Parathyroid adenoma (tissue), 2 donors: Measurements from ENCODE around the gene NPAS3.

ENCODE experiments used
- H2AFZ ChIP-seq: fragments of 300-600 bp; sonication (generic); one replicate; pipeline ENCODE4 v1.7.0; 2017; ENCODE audit warnings: antibody characterized with exemption, mild to moderate bottlenecking
- H3K27ac ChIP-seq: fragments of 300-600 bp; sonication (generic); one replicate; pipeline ENCODE4 v1.7.0; 2017
- H3K27me3 ChIP-seq: fragments of 300-600 bp; sonication (generic); one replicate; pipeline ENCODE4 v1.7.0; 2017; ENCODE audit warnings: low read length; ENCODE audit not compliant: control insufficient read depth, insufficient read depth
- H3K36me3 ChIP-seq: fragments of 300-600 bp; sonication (generic); one replicate; pipeline ENCODE4 v1.7.0; 2017; ENCODE audit warnings: low read length; ENCODE audit not compliant: control insufficient read depth, insufficient read depth
- H3K4me1 ChIP-seq: fragments of 300-600 bp; sonication (generic); one replicate; pipeline ENCODE4 v1.7.0; 2017; ENCODE audit warnings: control low read depth
- H3K4me2 ChIP-seq: fragments of 300-600 bp; sonication (generic); one replicate; pipeline ENCODE4 v1.7.0; 2017; ENCODE audit warnings: low read length
- H3K4me3 ChIP-seq: fragments of 300-600 bp; sonication (generic); one replicate; pipeline ENCODE4 v1.7.0; 2017; ENCODE audit warnings: low read depth, low read length
- H3K79me2 ChIP-seq: fragments of 300-600 bp; sonication (generic); one replicate; pipeline ENCODE4 v1.7.0; 2017; ENCODE audit warnings: control low read depth
- H3K9ac ChIP-seq: fragments of 300-600 bp; sonication (generic); one replicate; pipeline ENCODE4 v1.7.0; 2017; ENCODE audit warnings: mild to moderate bottlenecking
- H3K9me3 ChIP-seq: fragments of 300-600 bp; sonication (generic); one replicate; pipeline ENCODE4 v1.7.0; 2017; ENCODE audit warnings: low read length; ENCODE audit not compliant: control insufficient read depth
- CTCF ChIP-seq: fragments of 300-600 bp; sonication (generic); IDR thresholded peaks from one replicate; pipeline ENCODE4 v1.7.0; 2017; ENCODE audit warnings: antibody characterized with exemption, mild to moderate bottlenecking
- donor health status: primary hyperparathyroidism.

The NPAS3 gene

GRCh38 chr14:32985866-32986265, 47.2 kb downstream of the NPAS3 start:
- H3K27me3 ChIP-seq: no peaks in the 10 kb centered on the region
- no peaks in the 10 kb centered on the region for H3K9me3 ChIP-seq
- no peak overlapping the region for H3K27ac ChIP-seq
- no peak overlapping the region for H3K4me3 ChIP-seq
- no peaks in the 10 kb centered on the region for H3K4me1 ChIP-seq
- H2AFZ ChIP-seq: no peak overlapping the region
- H3K79me2 ChIP-seq: no peaks in the 10 kb centered on the region
- H3K36me3 ChIP-seq: no peaks in the 10 kb centered on the region
- no peak overlapping the region for H3K9ac ChIP-seq
- no peak overlapping the region for H3K4me2 ChIP-seq
- TF ChIP-seq CTCF: no peak

GRCh38 chr14:32986791-32987540, 48.3 kb downstream of the NPAS3 start:
- H3K4me2 ChIP-seq: no peak overlapping the region
- no peaks in the 10 kb centered on the region for H3K9me3 ChIP-seq
- no peaks in the 10 kb centered on the region for H3K36me3 ChIP-seq
- H3K4me1 ChIP-seq: no peaks in the 10 kb centered on the region
- no peak for TF ChIP-seq CTCF
- H3K27ac ChIP-seq: no peak overlapping the region
- H2AFZ ChIP-seq: no peak overlapping the region
- H3K79me2 ChIP-seq: no peaks in the 10 kb centered on the region
- H3K27me3 ChIP-seq: no peaks in the 10 kb centered on the region
- H3K4me3 ChIP-seq: no peak overlapping the region
- no peak overlapping the region for H3K9ac ChIP-seq

GRCh38 chr14:32991691-32992090, 53.0 kb downstream of the NPAS3 start:
- Histone ChIP-seq H3K27ac (no peak overlapping the region), H3K79me2 (no peaks in the 10 kb centered on the region), H2AFZ (no peak overlapping the region), H3K9ac (no peak overlapping the region), H3K4me2 (no peak overlapping the region), H3K4me1 (no peaks in the 10 kb centered on the region), H3K36me3 (no peaks in the 10 kb centered on the region), H3K9me3 (no peaks in the 10 kb centered on the region), H3K27me3 (no peaks in the 10 kb centered on the region), H3K4me3 (no peak overlapping the region)
- TF ChIP-seq CTCF: no peak

GRCh38 chr14:32993921-32994320, 55.2 kb downstream of the NPAS3 start:
- Histone ChIP-seq H3K4me3 (no peak overlapping the region), H3K9ac (no peak overlapping the region), H3K27ac (no peak overlapping the region), H3K36me3 (no peaks in the 10 kb centered on the region), H3K27me3 (no peaks in the 10 kb centered on the region), H3K4me2 (no peak overlapping the region), H3K9me3 (no peaks in the 10 kb centered on the region), H2AFZ (no peak overlapping the region), H3K79me2 (no peaks in the 10 kb centered on the region), H3K4me1 (no peaks in the 10 kb centered on the region)
- no peak for TF ChIP-seq CTCF

GRCh38 chr14:32996343-32996742, 57.7 kb downstream of the NPAS3 start:
- H3K9me3 ChIP-seq: no peaks in the 10 kb centered on the region
- H3K4me2 ChIP-seq: no peak overlapping the region
- no peaks in the 10 kb centered on the region for H3K36me3 ChIP-seq
- H3K4me3 ChIP-seq: no peak overlapping the region
- no peaks in the 10 kb centered on the region for H3K4me1 ChIP-seq
- no peak overlapping the region for H2AFZ ChIP-seq
- H3K9ac ChIP-seq: no peak overlapping the region
- H3K79me2 ChIP-seq: no peaks in the 10 kb centered on the region
- TF ChIP-seq CTCF: no peak
- H3K27ac ChIP-seq: no peak overlapping the region
- H3K27me3 ChIP-seq: no peaks in the 10 kb centered on the region
